ENCODE results near the gene SPRYD4. TPM values are rescaled to one million over a fixed set of nuclear protein-coding genes. Genes with fewer than 3 reads are reported as not detected.
A peak's percentile ranks its signal among the peaks of the same experiment; 100 is the strongest.

SPRYD4 gene
- total and polyA plus RNA-seq, 9 of the 15 experiments (the other 6 are each of a cell fraction or from before 2014, with no cell fraction given), result 1.8 to 4.7 (median 2.8) TPM

- peak overlapping the region; percentile 93 for H3K4me2 ChIP-seq (ENCODE audit: insufficient read depth, low read length)
- 7% methylated on average over 19 of the region's 19 CpGs for WGBS (ENCODE audit: insufficient coverage, low coverage, missing lambda C conversion rate)
- H2AFZ ChIP-seq (ENCODE audit: low read depth, low read length), result peak overlapping the region; percentile 92
- H3K9ac ChIP-seq (ENCODE audit: insufficient read depth in 1 of 2, low read depth in 2 of 2, low read length in 2 of 2), result peak overlapping the region; percentile 97 to 99
- in situ Hi-C loops (cut with MboI) (loop anchor here (5.0 to 10.0 kb wide), 2 partner anchors 277 to 344 kb away; partner anchors contain the start of gene ESYT1), intact Hi-C loops (cut with micrococcal nuclease) (loop anchor here (5.0 kb wide), 1 partner anchor 107 kb away; the partner anchor contains the start of genes APOF and STAT2)
- H3K9me1 ChIP-seq (ENCODE audit: control insufficient read depth, insufficient read depth, low read length), result no peaks in the 10 kb centered on the region
- FAIRE-seq (peak; percentile 72), DNase-seq (ENCODE audit: extremely low read depth in 1 of 4, low spot score in 3 of 4) (peak; percentile 43 to 60 (median 54)), ATAC-seq (peak; percentile 52)
- H4K20me1 ChIP-seq (replicated peaks; ENCODE audit: control insufficient read depth, insufficient read depth, low read length), result no peaks in the 10 kb centered on the region
- peaks cover 23% of the 10 kb centered on the region; the same call in 2 of the 3 replicates for H3K36me3 ChIP-seq (ENCODE audit: control insufficient read depth, insufficient read depth, low read length)
- no peaks in the 10 kb centered on the region for H3K27me3 ChIP-seq (ENCODE audit: control insufficient read depth in 2 of 2, insufficient read depth in 2 of 2, low read length in 2 of 2)
- BruUV-seq (replicated peaks), result no TSS peak
- H3K9me3 ChIP-seq (replicated peaks; ENCODE audit: control insufficient read depth, insufficient read depth, low read depth, low read length), result no peaks in the 10 kb centered on the region
- CTCF ChIA-PET (ENCODE audit: low intra/inter-chr PET ratio), result interaction anchor here (0.7 kb wide), 1 partner anchor 212 kb away, joined by 5 read pairs; no protein-coding TSS in a partner anchor
- peak overlapping the region; percentile 91 for H3K27ac ChIP-seq (ENCODE audit: extremely low read depth, low read depth, low read length)
- H3K4me1 ChIP-seq (replicated peaks in 1 of 2; ENCODE audit: control insufficient read depth in 2 of 2, insufficient read depth in 2 of 2, low read length in 2 of 2), result peaks cover 6 to 7% of the 10 kb centered on the region in 2 experiments; a peak in 3 of 5 replicates
- POLR2A ChIA-PET, result interaction anchor here (0.8 to 1.6 kb wide), 10 partner anchors 9 to 351 kb away, joined by 3 to 9 read pairs (median 4); partner anchors contain the start of genes CNPY2, GLS2, PAN2 and TIMELESS
- H3K79me2 ChIP-seq (ENCODE audit: control insufficient read depth, insufficient read depth, low read length), result peaks cover 18% of the 10 kb centered on the region
- peak overlapping the region; percentile 66 for H3K4me3 ChIP-seq
- TF ChIP-seq ZNF592 (IDR thresholded peaks at IDR 0.05) (0 out of 2 replicates have a peak, but pooled peaks have one; percentile 15), PREB (CRISPR knock-in tag; IDR thresholded peaks at IDR 0.05) (0 out of 2 replicates have a peak, but pooled peaks have one; percentile 55), THRB (CRISPR knock-in tag; conservative IDR thresholded peaks at IDR 0.05) (no peak), ELF1 (tag; IDR thresholded peaks at IDR 0.05) (peak; percentile 70), GABPA (tag; conservative IDR thresholded peaks at IDR 0.05; ENCODE audit: low read depth) (peak; percentile 39), FOXO4 (CRISPR knock-in tag; IDR thresholded peaks at IDR 0.05) (no peak), RBFOX2 (IDR thresholded peaks at IDR 0.05; ENCODE audit: low read depth, low read length) (peak; percentile 63), NFIC (IDR thresholded peaks at IDR 0.05) (0 out of 2 replicates have a peak, but pooled peaks have one; percentile 34)
Measured at GRCh38 chr12:56469007-56469930, 891 bp downstream of the SPRYD4 start.

Data from K562 (cell line).